Natural killer cell (primary cell): ENCODE data around the gene PLEKHH1. TPM values are rescaled to one million over a fixed set of nuclear protein-coding genes. Genes with fewer than 3 reads are reported as not detected.

Experiments used
- ATAC-seq, 3 donors: fragments of 150-1000 bp in 2 of 3; fragments of 200-7000 bp in 1 of 3; cut with Tn5 transposase; 1 replicate in 1 of 3; 2 replicates in 2 of 3; pipeline ENCODE4 v1.10.0; 2021; ENCODE audit warnings: mild to moderate bottlenecking in 2 of 3, moderate library complexity in 2 of 3
- DNase-seq, 2 donors: peaks; one replicate each; pipeline versions ENCODE4 v3.0.0 to v3.0.0-alpha.2; 2013 to 2021; ENCODE audit warnings: mixed read lengths in 1 of 2
- H3K27ac ChIP-seq: one replicate; pipeline ENCODE4 v1.5.1; 2013; ENCODE audit warnings: mild to moderate bottlenecking, low read length
- H3K27me3 ChIP-seq: one replicate; pipeline ENCODE4 v1.6.1; 2013; ENCODE audit warnings: low read length; ENCODE audit not compliant: control insufficient read depth, insufficient read depth
- H3K36me3 ChIP-seq: one replicate; pipeline ENCODE4 v1.6.1; 2013; ENCODE audit warnings: low read length; ENCODE audit not compliant: control insufficient read depth, insufficient read depth
- H3K4me1 ChIP-seq: one replicate; pipeline ENCODE4 v1.6.1; 2013; ENCODE audit warnings: low read length; ENCODE audit not compliant: control insufficient read depth, insufficient read depth
- H3K4me3 ChIP-seq: one replicate; pipeline ENCODE4 v1.5.1; 2013; ENCODE audit warnings: low read length
- H3K9me3 ChIP-seq: one replicate; pipeline ENCODE4 v1.6.1; 2013; ENCODE audit warnings: low read length; ENCODE audit not compliant: control insufficient read depth, insufficient read depth
- H3K27ac Mint-ChIP-seq, 2 donors: one replicate each; pipeline ENCODE4 v1.8.0; 2022; ENCODE audit warnings: mild to moderate bottlenecking in 2 of 2, mixed read lengths in 2 of 2, moderate library complexity in 1 of 2
- H3K27me3 Mint-ChIP-seq, 2 donors: one replicate each; pipeline ENCODE4 v1.8.0; 2022; ENCODE audit warnings: low read depth in 2 of 2, mixed read lengths in 2 of 2
- H3K36me3 Mint-ChIP-seq: one replicate; pipeline ENCODE4 v1.8.0; 2022; ENCODE audit warnings: mixed read lengths
- H3K4me1 Mint-ChIP-seq, 2 donors: one replicate each; pipeline ENCODE4 v1.8.0; 2022; ENCODE audit warnings: mixed read lengths in 2 of 2
- H3K4me3 Mint-ChIP-seq: one replicate; pipeline ENCODE4 v1.8.0; 2022; ENCODE audit warnings: mild to moderate bottlenecking, moderate library complexity, mixed read lengths
- H3K9me3 Mint-ChIP-seq, 2 donors: one replicate each; pipeline ENCODE4 v1.8.0; 2022; ENCODE audit warnings: mixed read lengths in 2 of 2
- CTCF ChIP-seq: fragments of 200-600 bp; IDR thresholded peaks from one replicate; pipeline ENCODE4 v1.8.0; 2022; ENCODE audit warnings: antibody characterized with exemption
- WGBS: methylation state at CpG from one replicate; pipeline ENCODE4 v1.1.7; 2013; ENCODE audit warnings: missing lambda C conversion rate; ENCODE audit not compliant: insufficient coverage; 5-methylcytosine and 5-hydroxymethylcytosine counted together
- intact Hi-C: fragments of 100-400 bp; cut with micrococcal nuclease; formaldehyde crosslinking; loops from one replicate; pipeline ENCODE4 v1.14.2; 2022
- total RNA-seq, 4 donors: library from RNA; stranded (reverse); fragments of 120-200 nt in 1 of 4; gene quantifications; one replicate each; pipeline versions ENCODE4 v1.2.3 to v1.2.4, GENCODE V29; 2013 to 2022

PLEKHH1 gene
- total RNA-seq, 3 donors from 2014 or later (not counting 1 experiment from before 2014, with no cell fraction given): not detected

- intact Hi-C loops: no loop called here
- ATAC-seq: no peak
- peaks cover 3 to 6% of the 10 kb centered on the region in 2 donors for H3K9me3 Mint-ChIP-seq
- no peak for TF ChIP-seq CTCF
- H3K9me3 ChIP-seq: peaks cover 14% of the 10 kb centered on the region
- H3K4me3 Mint-ChIP-seq: no peak overlapping the region
- no peak overlapping the region for H3K27ac Mint-ChIP-seq
- WGBS: 97% methylated on average over 3 of the region's 3 CpGs
- peak overlapping the region; percentile 6 for H3K27ac ChIP-seq
- no peaks in the 10 kb centered on the region for H3K36me3 ChIP-seq
- no peak for DNase-seq
- no peak overlapping the region for H3K4me3 ChIP-seq
- H3K4me1 ChIP-seq: peaks cover 25% of the 10 kb centered on the region
- no peaks in the 10 kb centered on the region for H3K36me3 Mint-ChIP-seq
- H3K4me1 Mint-ChIP-seq: peaks cover 22 to 40% of the 10 kb centered on the region in 2 donors
- no peaks in the 10 kb centered on the region for H3K27me3 Mint-ChIP-seq
- no peaks in the 10 kb centered on the region for H3K27me3 ChIP-seq
Measured at GRCh38 chr14:67492538-67492937, 40.6 kb upstream of the PLEKHH1 start.

- Mint-ChIP-seq H3K27ac (no peak overlapping the region), H3K4me1 (peaks cover 20 to 33% of the 10 kb centered on the region in 2 donors), H3K27me3 (no peaks in the 10 kb centered on the region), H3K4me3 (no peak overlapping the region), H3K9me3 (peaks cover 3 to 6% of the 10 kb centered on the region in 2 donors), H3K36me3 (no peaks in the 10 kb centered on the region)
- Histone ChIP-seq H3K36me3 (no peaks in the 10 kb centered on the region), H3K4me3 (no peak overlapping the region), H3K27me3 (no peaks in the 10 kb centered on the region), H3K9me3 (peaks cover 14% of the 10 kb centered on the region), H3K27ac (peak overlapping the region; percentile 6), H3K4me1 (peaks cover 18% of the 10 kb centered on the region)
- DNase-seq (no peak), ATAC-seq (no peak)
- WGBS: 90% methylated on average over 8 of the region's 8 CpGs
- intact Hi-C loops: no loop called here
- no peak for TF ChIP-seq CTCF
Measured at GRCh38 chr14:67493092-67493717, 39.9 kb upstream of the PLEKHH1 start.

GRCh38 chr14:67495827-67496226 is 37.3 kb upstream of the PLEKHH1 start:
- Histone ChIP-seq H3K27me3 (no peaks in the 10 kb centered on the region), H3K27ac (no peak overlapping the region), H3K4me1 (no peaks in the 10 kb centered on the region), H3K9me3 (peaks cover 14% of the 10 kb centered on the region), H3K36me3 (no peaks in the 10 kb centered on the region), H3K4me3 (no peak overlapping the region)
- Mint-ChIP-seq H3K4me1 (peaks cover 6 to 10% of the 10 kb centered on the region in 2 donors), H3K9me3 (peaks cover 3 to 6% of the 10 kb centered on the region in 2 donors), H3K4me3 (no peak overlapping the region), H3K27me3 (no peaks in the 10 kb centered on the region), H3K36me3 (no peaks in the 10 kb centered on the region), H3K27ac (no peak overlapping the region)
- TF ChIP-seq CTCF: no peak
- DNase-seq (no peak), ATAC-seq (no peak)
- 100% methylated on average over 1 of the region's 1 CpG for WGBS
- intact Hi-C loops: no loop called here

- Histone ChIP-seq H3K4me1 (no peaks in the 10 kb centered on the region), H3K27ac (no peak overlapping the region), H3K27me3 (no peaks in the 10 kb centered on the region), H3K9me3 (peaks cover 14% of the 10 kb centered on the region), H3K36me3 (no peaks in the 10 kb centered on the region), H3K4me3 (no peak overlapping the region)
- Mint-ChIP-seq H3K9me3 (peaks cover 3 to 6% of the 10 kb centered on the region in 2 donors), H3K27ac (no peak overlapping the region), H3K4me1 (peaks cover under 1 to 6% of the 10 kb centered on the region in 2 donors), H3K36me3 (no peaks in the 10 kb centered on the region), H3K4me3 (no peak overlapping the region), H3K27me3 (no peaks in the 10 kb centered on the region)
- no peak for ATAC-seq
- WGBS: 94% methylated on average over 13 of the region's 13 CpGs
- TF ChIP-seq CTCF: no peak
- DNase-seq: no peak
- intact Hi-C loops: no loop called here
Measured at GRCh38 chr14:67497216-67497615, 35.9 kb upstream of the PLEKHH1 start.
